Neural progenitor cell (in vitro differentiated cells): ENCODE results near the gene RNU1-1. TPM values are rescaled to one million over a fixed set of nuclear protein-coding genes. Genes with fewer than 3 reads are reported as not detected.
"Not testable (repeated sequence)": the region's sequence is repeated elsewhere in the genome, so short reads cannot be mapped to it uniquely, and the experiment has no call there.

Experiments used
- DNase-seq: peaks from one replicate; pipeline ENCODE4 v3.0.0-alpha.2; 2016; ENCODE audit warnings: low spot score
- H2AFZ ChIP-seq: fragments of 200-600 bp; sonication (generic); replicated peaks from 2 replicates; pipeline ENCODE4 v1.6.1; 2016; ENCODE audit warnings: antibody characterized with exemption
- H3F3A ChIP-seq: fragments of 200-600 bp; sonication (generic); 2 replicates; pipeline ENCODE4 v1.6.1; 2016; ENCODE audit warnings: antibody characterized with exemption, low read depth
- H3K27ac ChIP-seq: fragments of 200-600 bp; sonication (generic); 2 replicates; pipeline ENCODE4 v1.5.1; 2016; ENCODE audit warnings: mild to moderate bottlenecking
- H3K27me3 ChIP-seq: fragments of 200-600 bp; sonication (generic); 2 replicates; pipeline ENCODE4 v1.6.1; 2016; ENCODE audit warnings: mild to moderate bottlenecking, moderate library complexity
- H3K36me3 ChIP-seq: fragments of 200-600 bp; sonication (generic); 2 replicates; pipeline ENCODE4 v1.5.1; 2016
- H3K4me1 ChIP-seq: fragments of 200-600 bp; sonication (generic); 2 replicates; pipeline ENCODE4 v1.6.1; 2016; ENCODE audit warnings: mixed run types
- H3K4me2 ChIP-seq: fragments of 200-600 bp; sonication (generic); 2 replicates; pipeline ENCODE4 v1.6.1; 2016
- H3K4me3 ChIP-seq: fragments of 200-600 bp; sonication (generic); 2 replicates; pipeline ENCODE4 v1.5.1; 2016
- H3K79me2 ChIP-seq: fragments of 200-600 bp; sonication (generic); 2 replicates; pipeline ENCODE4 v1.6.1; 2016; ENCODE audit warnings: low read depth
- H3K9ac ChIP-seq: fragments of 200-600 bp; sonication (generic); 2 replicates; pipeline ENCODE4 v1.6.1; 2016
- H3K9me3 ChIP-seq: fragments of 200-600 bp; sonication (generic); 2 replicates; pipeline ENCODE4 v1.5.1; 2016; ENCODE audit warnings: low read depth
- H4K20me1 ChIP-seq: fragments of 200-600 bp; sonication (generic); 2 replicates; pipeline ENCODE4 v1.6.1; 2016; ENCODE audit warnings: low read depth
- H3K27ac Mint-ChIP-seq: 3 replicates; pipeline ENCODE4 v1.8.0; 2021; ENCODE audit warnings: mixed read lengths
- H3K27me3 Mint-ChIP-seq: 2 replicates; pipeline ENCODE4 v1.8.0; 2022; ENCODE audit warnings: low read depth, mild to moderate bottlenecking, inconsistent platforms, moderate library complexity, mixed read lengths; ENCODE audit not compliant: insufficient read depth
- H3K36me3 Mint-ChIP-seq: 3 replicates; pipeline ENCODE4 v1.8.0; 2021; ENCODE audit warnings: mixed read lengths
- H3K4me1 Mint-ChIP-seq: 3 replicates; pipeline ENCODE4 v1.8.0; 2021; ENCODE audit warnings: mixed read lengths
- H3K4me3 Mint-ChIP-seq: 3 replicates; pipeline ENCODE4 v1.8.0; 2021; ENCODE audit warnings: mild to moderate bottlenecking, moderate library complexity, mixed read lengths
- H3K9me3 Mint-ChIP-seq: 3 replicates; pipeline ENCODE4 v1.8.0; 2020; ENCODE audit warnings: mixed read lengths
- EZH2 ChIP-seq: fragments of 200-600 bp; sonication (generic); IDR thresholded peaks from 2 replicates; pipeline ENCODE4 v1.6.1; 2017; ENCODE audit warnings: antibody characterized with exemption, mild to moderate bottlenecking, moderate library complexity
- EZH2phosphoT487 ChIP-seq: fragments of 200-600 bp; sonication (generic); IDR thresholded peaks from 2 replicates; pipeline ENCODE4 v1.6.1; 2017; ENCODE audit warnings: antibody characterized with exemption
- total RNA-seq: library from RNA; depleted of rRNA; stranded (reverse); fragments of >200 nt; gene quantifications from 2 replicates; pipeline ENCODE4 v1.2.3, GENCODE V29; 2015; ENCODE audit warnings: low replicate concordance
- TF ChIP-seq, protein P1 (sequence below): fragments of 200-600 bp; sonication (generic); IDR thresholded peaks from 2 replicates; pipeline ENCODE4 v1.5.1; 2017; ENCODE audit warnings: antibody characterized with exemption, mild to moderate bottlenecking

RNU1-1 gene
- total RNA-seq, 1 donor from 2014 or later, result under 0.01 TPM

DNA sequence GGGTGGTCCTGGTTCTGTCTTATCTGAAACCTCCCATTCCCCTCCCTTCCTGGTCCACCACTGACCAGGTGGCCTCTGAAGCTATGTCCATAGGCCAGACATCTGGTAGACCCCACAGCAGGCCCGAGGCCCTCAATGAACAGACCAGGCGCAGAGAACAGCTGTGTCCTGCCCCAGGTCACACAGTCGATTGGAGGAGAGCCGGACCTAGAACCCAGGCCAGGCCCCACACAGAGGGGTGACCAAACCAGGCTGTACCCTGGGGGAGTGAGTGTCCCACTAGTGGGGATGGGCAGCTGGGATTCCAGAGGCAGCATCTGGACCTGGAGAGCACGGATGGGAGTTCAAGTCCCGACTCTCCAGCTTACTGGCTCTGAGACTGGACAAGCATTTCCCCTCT lies 29.2 kb downstream of the RNU1-1 start:
- H3K4me2 ChIP-seq, result no peak overlapping the region
- H3K27me3 ChIP-seq, result no peaks in the 10 kb centered on the region
- no peaks in the 10 kb centered on the region for H3K9me3 Mint-ChIP-seq
- TF ChIP-seq, protein P1, sequence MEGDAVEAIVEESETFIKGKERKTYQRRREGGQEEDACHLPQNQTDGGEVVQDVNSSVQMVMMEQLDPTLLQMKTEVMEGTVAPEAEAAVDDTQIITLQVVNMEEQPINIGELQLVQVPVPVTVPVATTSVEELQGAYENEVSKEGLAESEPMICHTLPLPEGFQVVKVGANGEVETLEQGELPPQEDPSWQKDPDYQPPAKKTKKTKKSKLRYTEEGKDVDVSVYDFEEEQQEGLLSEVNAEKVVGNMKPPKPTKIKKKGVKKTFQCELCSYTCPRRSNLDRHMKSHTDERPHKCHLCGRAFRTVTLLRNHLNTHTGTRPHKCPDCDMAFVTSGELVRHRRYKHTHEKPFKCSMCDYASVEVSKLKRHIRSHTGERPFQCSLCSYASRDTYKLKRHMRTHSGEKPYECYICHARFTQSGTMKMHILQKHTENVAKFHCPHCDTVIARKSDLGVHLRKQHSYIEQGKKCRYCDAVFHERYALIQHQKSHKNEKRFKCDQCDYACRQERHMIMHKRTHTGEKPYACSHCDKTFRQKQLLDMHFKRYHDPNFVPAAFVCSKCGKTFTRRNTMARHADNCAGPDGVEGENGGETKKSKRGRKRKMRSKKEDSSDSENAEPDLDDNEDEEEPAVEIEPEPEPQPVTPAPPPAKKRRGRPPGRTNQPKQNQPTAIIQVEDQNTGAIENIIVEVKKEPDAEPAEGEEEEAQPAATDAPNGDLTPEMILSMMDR, result no peak
- TF ChIP-seq EZH2phosphoT487 (no peak), EZH2 (no peak)
- no peaks in the 10 kb centered on the region for H3K4me1 ChIP-seq
- no peak overlapping the region for H3K27ac ChIP-seq
- no peaks in the 10 kb centered on the region for H3F3A ChIP-seq
- no peak overlapping the region for H3K4me3 ChIP-seq
- no peaks in the 10 kb centered on the region for H4K20me1 ChIP-seq
- H3K4me1 Mint-ChIP-seq, result no peaks in the 10 kb centered on the region
- no peak overlapping the region for H3K9ac ChIP-seq
- peaks cover 4% of the 10 kb centered on the region for H3K27me3 Mint-ChIP-seq
- no peak for DNase-seq
- no peak overlapping the region for H3K4me3 Mint-ChIP-seq
- no peak overlapping the region for H2AFZ ChIP-seq
- peaks cover 16% of the 10 kb centered on the region for H3K36me3 Mint-ChIP-seq
- H3K36me3 ChIP-seq, result no peaks in the 10 kb centered on the region
- H3K9me3 ChIP-seq, result no peaks in the 10 kb centered on the region
- peak overlapping the region; percentile 74 for H3K27ac Mint-ChIP-seq
- no peaks in the 10 kb centered on the region for H3K79me2 ChIP-seq

DNA sequence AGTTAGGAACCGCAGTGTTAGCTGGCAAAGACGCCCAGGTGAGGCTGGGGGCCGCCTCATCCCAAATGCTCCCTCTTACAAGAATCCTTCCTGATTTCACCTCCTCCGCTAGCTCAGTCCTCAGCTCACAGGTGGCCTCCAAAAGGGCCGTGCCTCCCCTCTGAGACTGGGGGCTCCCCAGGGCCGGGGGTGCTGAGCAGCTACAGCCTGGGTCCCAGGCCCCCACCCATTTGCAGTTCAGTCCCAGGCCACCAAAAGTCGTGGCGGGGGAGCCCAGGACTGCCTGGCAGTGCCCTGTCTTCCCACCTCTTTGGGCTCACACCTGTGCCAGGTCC lies 29.6 kb downstream of the RNU1-1 start:
- no peaks in the 10 kb centered on the region for H3K4me1 ChIP-seq
- H3F3A ChIP-seq, result no peaks in the 10 kb centered on the region
- no peaks in the 10 kb centered on the region for H3K79me2 ChIP-seq
- no peak overlapping the region for H3K4me3 ChIP-seq
- Mint-ChIP-seq H3K4me1 (no peaks in the 10 kb centered on the region), H3K27ac (peak overlapping the region; percentile 74), H3K9me3 (no peaks in the 10 kb centered on the region), H3K27me3 (peaks cover 4% of the 10 kb centered on the region), H3K4me3 (no peak overlapping the region), H3K36me3 (peaks cover 16% of the 10 kb centered on the region)
- no peak overlapping the region for H3K27ac ChIP-seq
- no peaks in the 10 kb centered on the region for H3K36me3 ChIP-seq
- no peak overlapping the region for H3K4me2 ChIP-seq
- H4K20me1 ChIP-seq, result no peaks in the 10 kb centered on the region
- TF ChIP-seq EZH2, result no peak
- TF ChIP-seq EZH2phosphoT487, result no peak
- TF ChIP-seq, protein P1, result no peak
- DNase-seq, result no peak
- no peaks in the 10 kb centered on the region for H3K9me3 ChIP-seq
- no peak overlapping the region for H3K9ac ChIP-seq
- H2AFZ ChIP-seq, result no peak overlapping the region
- H3K27me3 ChIP-seq, result no peaks in the 10 kb centered on the region

GRCh38 chr1:16483639-16484500 lies 30.2 kb downstream of the RNU1-1 start:
- H3K27ac Mint-ChIP-seq, H3K4me2 ChIP-seq, H3K4me3 Mint-ChIP-seq, H3K4me1 ChIP-seq, H3K36me3 ChIP-seq, H3K27me3 ChIP-seq, H3K27me3 Mint-ChIP-seq, H2AFZ ChIP-seq, H3K79me2 ChIP-seq, H3K27ac ChIP-seq, H4K20me1 ChIP-seq, H3K9ac ChIP-seq, DNase-seq, H3K4me3 ChIP-seq, H3K9me3 Mint-ChIP-seq, H3K4me1 Mint-ChIP-seq, H3F3A ChIP-seq, H3K9me3 ChIP-seq: not testable (repeated sequence)
- H3K36me3 Mint-ChIP-seq, result peaks cover 15% of the 10 kb centered on the region

DNA sequence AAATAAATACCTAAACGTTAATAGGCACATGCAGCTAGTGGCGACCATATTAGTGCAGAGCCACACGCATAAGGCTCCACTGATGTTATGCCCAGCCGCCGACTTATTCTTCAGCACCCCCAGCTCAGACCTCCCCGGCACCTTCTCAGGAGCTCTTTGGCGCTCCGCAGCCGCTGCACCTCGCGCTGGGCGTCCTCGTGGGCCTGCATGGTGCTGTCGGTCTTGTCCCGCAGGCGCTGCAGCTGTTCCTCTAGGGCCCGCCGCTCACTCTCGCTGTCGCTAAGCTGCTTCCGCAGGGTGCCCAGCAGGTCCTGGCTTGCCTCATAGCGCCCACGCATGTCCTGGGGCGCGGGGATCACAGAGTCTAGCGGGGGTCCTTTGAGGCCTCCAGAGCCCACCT lies 30.9 kb downstream of the RNU1-1 start:
- not testable (repeated sequence) for H3K9ac ChIP-seq, H4K20me1 ChIP-seq, H3K27me3 Mint-ChIP-seq, H3K4me1 Mint-ChIP-seq, DNase-seq, H3K9me3 ChIP-seq, H3K36me3 ChIP-seq, H3K4me3 ChIP-seq, H3K27ac Mint-ChIP-seq, H3K27me3 ChIP-seq, H3K4me3 Mint-ChIP-seq, H3K4me1 ChIP-seq, H3K9me3 Mint-ChIP-seq, H3F3A ChIP-seq, H3K79me2 ChIP-seq, H3K4me2 ChIP-seq, H2AFZ ChIP-seq, H3K27ac ChIP-seq
- H3K36me3 Mint-ChIP-seq, result peaks cover 16% of the 10 kb centered on the region
